Esophagus (tissue), 2 donors: Measurements from ENCODE around the gene SMARCB1. TPM values are rescaled to one million over a fixed set of nuclear protein-coding genes. Genes with fewer than 3 reads are reported as not detected.

Experiments
- H3K27ac ChIP-seq, 2 donors: one replicate each; pipeline ENCODE4 v1.5.1; 2013; ENCODE audit warnings: low read depth in 2 of 2, mild to moderate bottlenecking in 2 of 2, inconsistent platforms in 1 of 2, low read length in 1 of 2, moderate library complexity in 1 of 2
- H3K27me3 ChIP-seq, 2 donors: one replicate each; pipeline ENCODE4 v1.6.1; 2013; ENCODE audit warnings: low read length in 2 of 2, control low read depth in 1 of 2, mild to moderate bottlenecking in 1 of 2; ENCODE audit not compliant: insufficient read depth in 2 of 2, control insufficient read depth in 1 of 2
- H3K36me3 ChIP-seq, 2 donors: one replicate each; pipeline ENCODE4 v1.6.1; 2013; ENCODE audit warnings: low read length in 1 of 2; ENCODE audit not compliant: control insufficient read depth in 2 of 2, insufficient read depth in 2 of 2
- H3K4me1 ChIP-seq, 2 donors: one replicate each; pipeline ENCODE4 v1.6.1; 2013; ENCODE audit warnings: low read length in 1 of 2; ENCODE audit not compliant: control insufficient read depth in 2 of 2, insufficient read depth in 2 of 2
- H3K4me3 ChIP-seq, 2 donors: one replicate each; pipeline ENCODE4 v1.5.1; 2013; ENCODE audit warnings: low read length in 2 of 2, mild to moderate bottlenecking in 2 of 2, low read depth in 1 of 2, moderate library complexity in 1 of 2
- H3K9me3 ChIP-seq, 2 donors: one replicate each; pipeline ENCODE4 v1.6.1; 2013; ENCODE audit warnings: mild to moderate bottlenecking in 2 of 2, low read depth in 1 of 2, low read length in 1 of 2, moderate library complexity in 1 of 2; ENCODE audit not compliant: control insufficient read depth in 2 of 2, insufficient read depth in 1 of 2
- WGBS, 2 donors: extraction: QIAGEN DNeasy Blood & Tissue Kit; methylation state at CpG; one replicate each; pipeline ENCODE4 v1.1.7; 2013; 5-methylcytosine and 5-hydroxymethylcytosine counted together
- polyA plus RNA-seq, 2 donors: library from polyadenylated mRNA; stranded (reverse); fragments of 200-250 nt; gene quantifications; one replicate each; pipeline ENCODE4 v1.2.3, GENCODE V29; 2013
- donor health status: healthy with polysubstance abuse.
- donor health status: Bipolar disorder and iron deficiency.

Gene SMARCB1
- polyA plus RNA-seq, 2 donors: 32.1 to 51.6 TPM

- no peak overlapping the region for H3K27ac ChIP-seq
These were observed 2.5 kb upstream of the SMARCB1 start for GRCh38 chr22:23784215-23784732.

DNA sequence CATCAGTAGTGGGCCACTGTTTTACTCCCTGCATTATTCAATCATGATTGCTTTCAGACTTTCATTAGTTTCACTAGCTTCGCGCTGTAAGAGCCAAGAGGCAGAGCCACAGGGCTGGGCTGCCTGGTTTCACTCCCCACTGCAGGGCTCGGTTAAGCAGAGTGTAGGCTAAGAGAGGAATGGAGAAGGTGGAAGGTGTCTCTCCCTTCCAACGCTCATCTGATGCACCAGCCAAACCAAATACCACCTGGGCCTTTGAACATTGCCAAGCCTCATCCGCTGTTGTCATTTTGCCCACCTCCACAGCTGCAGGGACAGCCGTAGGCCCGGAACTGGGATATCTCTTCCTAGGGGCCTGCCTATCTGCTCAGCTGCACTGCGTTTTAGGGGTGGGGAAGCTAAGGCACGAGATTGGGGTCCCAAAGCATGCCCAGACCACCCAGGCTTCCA, 480 bp upstream of the SMARCB1 start:
- Histone ChIP-seq H3K27me3 (no peaks in the 10 kb centered on the region), H3K4me1 (peaks cover 4 to 15% of the 10 kb centered on the region in 2 donors), H3K9me3 (no peaks in the 10 kb centered on the region), H3K27ac (peak overlapping the region; percentile 98 to 100), H3K36me3 (peaks cover 0 to 3% of the 10 kb centered on the region in 2 donors), H3K4me3 (peak overlapping the region; percentile 66 to 91)
- whole genome bisulfite sequencing, 2 donors: 22 to 34% methylated on average over 9 of the region's 9 CpGs

More at GRCh38 chr22:23784215-23784732, 2.5 kb upstream of the SMARCB1 start:
- no peak overlapping the region for H3K4me3 ChIP-seq
- WGBS, 2 donors: 64 to 75% methylated on average over 8 of the region's 8 CpGs
- no peaks in the 10 kb centered on the region for H3K27me3 ChIP-seq
- H3K9me3 ChIP-seq: no peaks in the 10 kb centered on the region
- peaks cover 0 to 1% of the 10 kb centered on the region in 2 donors for H3K36me3 ChIP-seq
- peaks cover 4 to 15% of the 10 kb centered on the region in 2 donors for H3K4me1 ChIP-seq

GRCh38 chr22:23787600-23787896, 782 bp downstream of the SMARCB1 start:
- Histone ChIP-seq H3K4me1 (peaks cover 0 to 12% of the 10 kb centered on the region in 2 donors), H3K27me3 (no peaks in the 10 kb centered on the region), H3K36me3 (peaks cover 5 to 13% of the 10 kb centered on the region in 2 donors), H3K27ac (peak overlapping the region; percentile 51 to 100), H3K9me3 (no peaks in the 10 kb centered on the region), H3K4me3 (peak overlapping the region; percentile 66 to 91)
- WGBS, 2 donors: 1 to 3% methylated on average over 5 of the region's 5 CpGs

DNA sequence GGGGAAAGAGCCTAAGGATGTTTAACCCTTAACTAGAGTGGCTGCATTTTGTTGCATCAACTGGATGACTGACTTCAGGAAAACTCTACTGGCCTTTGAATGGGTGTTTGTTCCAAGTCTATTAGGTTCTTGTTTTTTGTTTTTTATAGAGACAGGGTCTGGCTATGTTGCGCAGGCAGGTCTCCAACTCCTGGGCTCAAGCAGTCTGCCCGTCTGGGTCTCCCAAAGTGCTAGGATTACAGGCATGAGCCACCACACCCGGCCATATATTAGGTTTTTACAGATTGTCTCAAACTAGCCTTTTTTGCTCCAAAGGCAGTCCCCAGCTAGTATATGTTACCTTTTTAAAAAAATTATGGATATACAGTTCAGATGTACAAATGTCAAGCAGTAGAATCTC, 1.1 kb downstream of the SMARCB1 start:
- WGBS, 2 donors: 48 to 57% methylated on average over 3 of the region's 3 CpGs
- H3K27ac ChIP-seq: no peak overlapping the region
- H3K4me1 ChIP-seq: peaks cover 0 to 12% of the 10 kb centered on the region in 2 donors
- H3K9me3 ChIP-seq: no peaks in the 10 kb centered on the region
- peaks cover 5 to 16% of the 10 kb centered on the region in 2 donors for H3K36me3 ChIP-seq
- no peaks in the 10 kb centered on the region for H3K27me3 ChIP-seq
- H3K4me3 ChIP-seq: peak overlapping the region; percentile 66 to 91

GRCh38 chr22:23789121-23789520, 2.4 kb downstream of the SMARCB1 start:
- peaks cover 5 to 21% of the 10 kb centered on the region in 2 donors for H3K36me3 ChIP-seq
- WGBS, 2 donors: 61 to 65% methylated on average over 4 of the region's 4 CpGs
- H3K4me1 ChIP-seq: peaks cover 0 to 12% of the 10 kb centered on the region in 2 donors
- H3K27ac ChIP-seq: no peak overlapping the region
- H3K4me3 ChIP-seq: no peak overlapping the region
- H3K27me3 ChIP-seq: no peaks in the 10 kb centered on the region
- no peaks in the 10 kb centered on the region for H3K9me3 ChIP-seq

DNA sequence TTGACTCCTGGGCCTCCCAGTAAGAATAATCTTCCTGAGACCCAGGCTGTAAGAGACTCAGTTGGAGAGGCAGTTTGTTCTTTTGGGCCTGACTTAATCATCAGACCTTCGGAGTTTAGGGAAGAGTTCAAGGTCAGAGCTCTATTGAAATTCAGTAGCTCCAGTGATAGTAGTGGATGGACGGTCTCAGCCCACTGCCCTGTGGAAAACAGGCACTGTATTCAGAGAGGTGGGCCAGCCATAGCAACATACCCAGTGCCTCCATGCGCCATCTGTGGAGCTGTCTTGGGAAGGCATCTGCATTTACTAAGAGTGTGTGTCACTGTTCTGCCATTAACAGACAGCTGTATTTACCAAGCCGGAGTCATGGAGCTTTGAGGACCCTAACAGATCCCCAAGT, 2.9 kb downstream of the SMARCB1 start:
- 82 to 83% methylated on average over 4 of the region's 4 CpGs for WGBS, 2 donors
- Histone ChIP-seq H3K9me3 (no peaks in the 10 kb centered on the region), H3K36me3 (peaks cover 5 to 21% of the 10 kb centered on the region in 2 donors), H3K4me1 (peaks cover 0 to 12% of the 10 kb centered on the region in 2 donors), H3K27me3 (no peaks in the 10 kb centered on the region), H3K4me3 (no peak overlapping the region), H3K27ac (no peak overlapping the region)

GRCh38 chr22:23790819-23791737, 4.3 kb downstream of the SMARCB1 start:
- Histone ChIP-seq H3K4me1 (peaks cover 0 to 12% of the 10 kb centered on the region in 2 donors), H3K27me3 (no peaks in the 10 kb centered on the region), H3K4me3 (no peak overlapping the region), H3K36me3 (peaks cover 5 to 24% of the 10 kb centered on the region in 2 donors), H3K9me3 (no peaks in the 10 kb centered on the region), H3K27ac (no peak overlapping the region)
- WGBS, 2 donors: 65 to 74% methylated on average over 11 of the region's 11 CpGs

DNA sequence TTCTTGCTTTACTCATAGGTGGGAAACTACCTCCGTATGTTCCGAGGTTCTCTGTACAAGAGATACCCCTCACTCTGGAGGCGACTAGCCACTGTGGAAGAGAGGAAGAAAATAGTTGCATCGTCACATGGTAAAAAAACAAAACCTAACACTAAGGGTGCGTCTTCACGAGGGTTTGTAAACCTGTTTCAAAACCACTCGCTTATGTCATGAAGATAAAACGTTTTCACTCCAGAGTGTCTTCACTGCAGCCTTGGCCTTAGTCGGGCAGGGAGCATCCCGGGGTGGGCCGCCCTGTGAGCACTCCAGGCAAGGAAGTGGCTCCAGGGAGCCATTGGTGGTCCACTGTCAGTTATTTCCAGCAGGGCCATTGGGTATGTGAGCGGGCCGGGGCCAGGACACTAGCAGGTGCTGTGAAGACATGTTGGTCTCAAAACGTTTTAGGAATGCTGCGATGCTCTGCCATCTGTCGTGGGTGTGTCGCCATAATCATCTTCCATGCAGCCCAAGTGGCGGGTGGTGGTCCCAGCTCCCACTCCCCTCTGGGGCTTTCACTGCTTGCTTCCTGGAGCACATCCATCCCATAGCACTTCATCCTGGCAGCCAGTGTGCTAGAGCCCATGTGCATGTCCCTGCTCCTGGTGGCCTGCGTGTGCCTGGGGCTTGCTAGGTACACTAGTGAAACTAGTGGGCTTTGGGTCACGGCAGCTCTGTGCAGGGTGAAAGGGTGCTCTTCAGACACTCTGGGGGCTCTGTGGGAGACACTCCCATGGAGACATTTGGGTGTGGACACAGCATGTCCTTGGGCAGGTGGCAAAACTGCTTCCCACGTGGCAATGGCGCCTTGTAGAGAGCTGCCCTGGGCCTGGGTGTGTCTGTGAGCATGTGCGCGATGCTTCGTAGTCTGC, 5.2 kb downstream of the SMARCB1 start:
- H3K36me3 ChIP-seq: peaks cover 10 to 24% of the 10 kb centered on the region in 2 donors
- no peaks in the 10 kb centered on the region for H3K27me3 ChIP-seq
- peak overlapping the region in 1 of 2 donors; percentile 10 for H3K27ac ChIP-seq
- no peaks in the 10 kb centered on the region for H3K9me3 ChIP-seq
- peaks cover 0 to 9% of the 10 kb centered on the region in 2 donors for H3K4me1 ChIP-seq
- no peak overlapping the region for H3K4me3 ChIP-seq
- 79 to 84% methylated on average over 25 of the region's 25 CpGs for WGBS, 2 donors

GRCh38 chr22:23793326-23793725, 6.6 kb downstream of the SMARCB1 start:
- Histone ChIP-seq H3K9me3 (no peaks in the 10 kb centered on the region), H3K36me3 (peaks cover 10 to 24% of the 10 kb centered on the region in 2 donors), H3K4me3 (no peak overlapping the region), H3K27me3 (no peaks in the 10 kb centered on the region), H3K27ac (no peak overlapping the region), H3K4me1 (peaks cover 0 to 9% of the 10 kb centered on the region in 2 donors)
- WGBS, 2 donors: 88 to 90% methylated on average over 8 of the region's 8 CpGs
